GM19463 (cell line): ENCODE results near the gene TRPV5.

Source experiments
- ATAC-seq: cut with Tn5 transposase; IDR thresholded peaks from one replicate; pipeline ENCODE4 v1.9.1; 2021; ENCODE audit warnings: mild to moderate bottlenecking, moderate library complexity; ENCODE audit not compliant: unreplicated experiment

TRPV5 gene

GRCh38 chr7:142889816-142890215 lies 43.7 kb downstream of the TRPV5 start:
- no peak for ATAC-seq

- ATAC-seq = no peak
These were observed 46.1 kb downstream of the TRPV5 start for GRCh38 chr7:142887282-142888015.

- ATAC-seq = no peak
These were observed 46.7 kb downstream of the TRPV5 start for GRCh38 chr7:142886866-142887265.

- ATAC-seq = no peak
These were observed 48.0 kb downstream of the TRPV5 start, which contains the start of gene TRPV6 for GRCh38 chr7:142885311-142886230. Gene TRPV6 (minus strand): TSS chr7:142885745.

GRCh38 chr7:142884286-142884640 lies 49.3 kb downstream of the TRPV5 start:
- no peak for ATAC-seq

- no peak for ATAC-seq
These were observed 49.8 kb downstream of the TRPV5 start for GRCh38 chr7:142883571-142884285.

GRCh38 chr7:142883145-142883544 lies 50.4 kb downstream of the TRPV5 start:
- no peak for ATAC-seq

GRCh38 chr7:142882338-142882678 lies 51.2 kb downstream of the TRPV5 start:
- no peak for ATAC-seq

- ATAC-seq = no peak
These were observed 51.8 kb downstream of the TRPV5 start for GRCh38 chr7:142881586-142882337.

GRCh38 chr7:142880876-142881505 lies 52.6 kb downstream of the TRPV5 start:
- peak; percentile 61 for ATAC-seq

GRCh38 chr7:142879060-142879459 lies 54.5 kb downstream of the TRPV5 start:
- ATAC-seq = no peak

GRCh38 chr7:142878315-142878714 lies 55.2 kb downstream of the TRPV5 start:
- no peak for ATAC-seq

GRCh38 chr7:142876991-142877910 lies 56.3 kb downstream of the TRPV5 start:
- no peak for ATAC-seq

GRCh38 chr7:142876236-142876960 lies 57.1 kb downstream of the TRPV5 start:
- no peak for ATAC-seq

- ATAC-seq = no peak
These were observed 58.1 kb downstream of the TRPV5 start for GRCh38 chr7:142875456-142875855.

GRCh38 chr7:142874837-142875236 lies 58.7 kb downstream of the TRPV5 start:
- no peak for ATAC-seq

GRCh38 chr7:142874409-142874808 lies 59.1 kb downstream of the TRPV5 start:
- no peak for ATAC-seq

GRCh38 chr7:142873871-142874270 lies 59.7 kb downstream of the TRPV5 start:
- no peak for ATAC-seq
